Activated T-helper 1 cell treated with anti-CD3 and anti-CD28 coated beads, Interleukin-2, amount 50 U/mL, for 16 hours (primary cell): Measurements from ENCODE around the gene BCKDHB.
"Not testable (repeated sequence)": the region's sequence is repeated elsewhere in the genome, so short reads cannot be mapped to it uniquely, and the experiment has no call there.

Experiments used
- DNase-seq, 2 donors: peaks; one replicate each; pipeline ENCODE4 v3.0.0-alpha.2; 2020; ENCODE audit warnings: low read depth in 1 of 2, low spot score in 1 of 2

The BCKDHB gene

GRCh38 chr6:80254716-80255115 lies 148.2 kb downstream of the BCKDHB start:
- DNase-seq = no peak

- DNase-seq = no peak
These were observed 150.2 kb downstream of the BCKDHB start for GRCh38 chr6:80256691-80257090.

DNA sequence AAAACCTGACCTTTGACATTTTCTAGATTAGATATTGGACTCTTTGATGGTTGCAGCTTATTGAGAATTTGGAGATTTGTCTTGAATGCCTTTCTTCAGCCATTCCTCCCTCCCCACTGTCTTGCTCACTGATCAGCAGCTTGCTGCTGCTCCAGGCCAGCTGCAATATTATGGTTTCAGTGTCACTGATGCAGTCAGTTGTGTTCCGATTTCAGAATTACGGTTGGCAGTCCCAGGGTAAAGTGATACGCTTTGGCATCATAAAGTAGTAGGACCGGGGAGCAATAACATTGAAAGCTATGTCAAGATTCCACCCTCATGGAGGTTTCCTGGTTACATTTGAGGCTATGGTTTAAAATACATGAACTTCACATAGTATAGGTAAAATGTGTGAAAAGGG lies 152.6 kb downstream of the BCKDHB start:
- no peak for DNase-seq

DNA sequence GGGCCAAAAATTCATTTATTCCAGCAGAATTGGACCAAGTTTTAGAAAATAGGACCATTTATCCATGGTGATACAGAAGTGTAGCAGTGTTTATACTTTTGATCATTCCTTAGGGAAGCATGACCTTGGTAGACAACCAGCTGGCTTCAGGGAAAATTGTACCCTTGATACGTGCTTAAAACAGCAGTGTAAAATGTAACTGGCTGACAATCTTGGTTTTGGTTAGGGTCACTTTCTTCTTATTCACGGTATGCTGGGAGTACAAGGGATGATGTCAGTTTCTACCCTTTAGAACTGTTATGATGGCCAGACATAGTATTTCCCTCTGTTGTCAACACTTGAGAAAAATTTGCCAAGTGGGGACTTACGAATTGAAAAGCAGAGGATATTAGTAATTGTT lies 157.1 kb downstream of the BCKDHB start:
- DNase-seq = no peak

DNA sequence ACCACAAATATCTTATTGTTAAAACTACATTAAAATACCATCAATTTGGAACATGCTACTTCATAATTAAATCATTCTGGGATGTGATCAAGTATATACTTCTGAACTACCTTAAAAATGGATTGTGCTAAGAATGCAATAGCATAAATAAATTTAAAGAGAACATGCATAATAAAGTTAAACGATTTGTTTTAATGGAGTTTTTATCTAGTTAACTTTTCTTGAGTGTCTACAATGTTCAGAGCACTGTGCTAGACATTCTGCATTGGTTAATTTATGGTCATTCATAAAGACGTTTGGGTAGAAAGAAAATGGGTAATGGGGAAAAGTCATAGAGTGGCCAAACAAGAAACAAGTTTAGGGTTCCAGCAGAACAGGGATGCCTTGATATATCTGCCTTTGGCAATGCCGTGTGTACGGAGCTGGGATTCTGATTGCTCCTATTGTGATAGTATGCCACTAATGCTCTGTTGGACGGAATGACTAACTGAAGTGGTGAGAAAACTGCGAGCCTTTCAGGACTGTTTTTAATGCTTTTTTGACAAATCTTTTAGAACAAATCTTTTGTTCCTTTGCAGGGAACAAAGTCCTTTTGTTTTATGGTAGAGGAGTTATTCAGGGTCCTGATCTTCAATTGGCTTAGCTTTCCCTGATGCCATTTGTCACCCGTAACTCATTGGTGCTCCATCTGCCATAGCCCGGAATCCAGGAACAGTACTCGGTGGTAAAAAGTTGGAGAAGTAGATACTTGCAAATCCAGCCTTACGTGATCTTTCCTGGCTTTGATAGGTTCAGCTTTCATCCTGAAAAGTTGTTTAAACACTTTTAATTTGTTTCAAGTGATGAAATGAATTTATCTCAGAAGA lies 162.6 kb downstream of the BCKDHB start:
- DNase-seq = no peak

DNA sequence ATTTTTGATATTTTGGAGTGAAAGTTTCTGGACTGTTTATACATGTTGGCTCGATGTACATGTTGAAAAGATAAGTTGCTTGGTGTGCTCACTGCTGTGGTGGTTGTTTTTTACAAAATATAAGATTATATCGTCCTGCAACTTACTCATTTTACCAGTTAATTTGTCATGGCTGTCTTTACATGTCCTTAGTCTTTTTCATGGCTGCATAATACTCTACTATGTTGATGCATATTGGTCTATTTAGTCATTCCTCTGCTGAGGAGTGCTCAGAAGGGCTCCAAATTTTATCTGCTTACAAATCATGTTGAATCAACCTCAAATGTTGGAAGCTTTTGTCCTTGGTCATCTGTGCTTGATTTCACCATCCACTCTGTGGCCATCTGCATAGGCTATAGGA lies 164.6 kb downstream of the BCKDHB start:
- no peak for DNase-seq

GRCh38 chr6:80272988-80273387 lies 166.5 kb downstream of the BCKDHB start:
- DNase-seq = no peak

DNA sequence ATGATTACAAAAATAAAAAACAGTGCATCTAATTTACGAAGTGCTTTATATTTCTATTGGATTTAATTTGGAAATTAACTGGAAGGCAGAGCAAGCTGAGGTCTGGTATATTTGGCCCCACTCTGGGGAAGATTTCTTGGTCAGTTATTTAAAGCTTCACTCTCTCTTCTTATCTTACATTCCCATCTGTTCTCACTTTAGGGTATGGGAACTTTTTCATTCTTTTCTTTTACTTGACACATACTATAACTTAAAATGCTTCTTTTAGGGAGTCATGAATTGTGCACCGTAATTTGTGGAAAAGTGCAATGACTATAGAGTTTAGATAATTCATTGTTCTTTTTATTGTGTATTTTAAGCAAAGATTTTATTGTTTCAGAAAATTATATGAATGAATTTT lies 170.4 kb downstream of the BCKDHB start:
- no peak for DNase-seq

- DNase-seq = no peak
These were observed 171.0 kb downstream of the BCKDHB start for GRCh38 chr6:80277501-80277900.

DNA sequence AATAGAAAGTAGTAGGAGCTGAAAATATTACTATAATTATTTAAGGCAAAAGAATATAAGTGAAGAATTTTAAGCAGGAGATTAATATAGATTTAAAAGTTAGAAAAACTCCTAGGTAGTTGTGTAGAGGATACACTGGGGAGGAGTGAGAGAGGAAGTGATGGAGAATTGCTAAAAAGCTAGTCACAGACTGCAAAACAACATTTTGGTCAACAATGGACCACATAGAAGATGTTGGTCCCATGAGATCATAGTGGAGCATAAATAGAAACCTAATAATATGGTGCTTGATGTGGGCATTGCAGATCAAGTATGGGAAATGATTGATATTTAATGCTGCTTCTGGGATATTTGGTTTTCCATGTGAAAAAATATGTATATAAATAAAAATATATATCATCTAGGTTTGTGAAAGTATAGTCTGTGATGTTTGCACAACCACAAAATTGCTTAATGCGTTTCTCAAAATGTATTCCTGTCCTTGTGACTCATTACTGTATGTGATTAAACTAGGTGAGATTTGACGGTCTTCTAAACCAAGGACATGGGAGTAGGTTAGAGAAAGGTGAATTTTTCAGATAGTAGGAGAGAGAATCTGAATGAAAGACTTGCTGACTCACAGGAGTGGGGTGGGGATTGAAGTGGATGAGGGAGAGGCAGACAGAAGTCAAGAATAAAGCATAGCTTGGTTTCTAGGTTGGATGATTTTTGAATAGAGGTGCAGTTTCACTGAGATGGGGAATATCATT lies 174.0 kb downstream of the BCKDHB start:
- DNase-seq = no peak

DNA sequence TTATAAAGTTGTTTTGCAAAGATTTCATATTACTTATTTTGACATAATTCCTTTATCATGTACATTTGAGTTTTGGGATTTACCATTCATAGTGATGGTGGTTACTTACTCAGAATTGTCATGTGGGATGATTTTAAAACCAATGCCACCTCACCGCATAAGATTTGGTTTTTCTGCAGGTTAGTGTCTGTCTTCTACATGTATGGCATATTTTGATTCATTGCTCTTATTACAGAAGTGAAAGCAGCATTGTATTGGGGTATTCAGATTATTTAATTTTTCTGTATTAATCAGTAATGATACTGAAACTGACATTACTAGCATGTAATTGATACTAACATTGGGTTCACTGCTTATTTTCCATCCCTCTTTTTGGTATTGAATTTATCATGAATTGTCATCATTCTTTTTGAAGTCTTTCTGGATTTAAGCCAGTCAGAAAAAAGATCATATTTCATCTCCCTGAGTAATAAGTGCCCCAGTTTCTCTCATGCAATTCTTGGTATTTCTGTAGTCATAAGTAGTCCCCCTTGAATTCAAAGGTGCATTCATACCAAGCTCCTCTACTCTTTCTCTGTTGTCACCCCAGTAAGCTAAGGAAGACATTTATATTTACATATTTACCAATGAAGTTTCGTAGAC lies 176.6 kb downstream of the BCKDHB start:
- no peak for DNase-seq

- no peak for DNase-seq
These were observed 180.6 kb downstream of the BCKDHB start for GRCh38 chr6:80287112-80287511.

- no peak for DNase-seq
These were observed 181.1 kb downstream of the BCKDHB start for GRCh38 chr6:80287607-80288006.

DNA sequence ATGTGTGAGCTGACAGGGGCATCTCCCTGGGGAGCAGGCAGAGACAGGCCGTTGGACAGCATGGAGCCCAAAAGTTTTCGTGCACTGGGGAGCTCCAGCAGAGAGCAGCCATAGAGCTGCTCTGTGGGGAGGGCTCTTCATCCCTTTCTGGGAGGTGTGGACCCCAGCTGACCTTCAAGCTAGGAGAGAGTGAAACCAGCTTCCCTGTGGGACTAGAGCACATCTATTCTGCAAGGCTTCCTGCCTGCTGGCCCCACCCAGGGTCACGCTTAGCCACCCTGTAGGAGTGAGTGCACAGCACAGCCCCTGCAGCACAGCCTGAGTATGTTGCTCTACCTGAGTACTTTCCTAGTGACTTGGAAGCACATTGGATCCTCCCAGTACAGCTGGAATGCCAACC lies 183.3 kb downstream of the BCKDHB start:
- no peak for DNase-seq

DNA sequence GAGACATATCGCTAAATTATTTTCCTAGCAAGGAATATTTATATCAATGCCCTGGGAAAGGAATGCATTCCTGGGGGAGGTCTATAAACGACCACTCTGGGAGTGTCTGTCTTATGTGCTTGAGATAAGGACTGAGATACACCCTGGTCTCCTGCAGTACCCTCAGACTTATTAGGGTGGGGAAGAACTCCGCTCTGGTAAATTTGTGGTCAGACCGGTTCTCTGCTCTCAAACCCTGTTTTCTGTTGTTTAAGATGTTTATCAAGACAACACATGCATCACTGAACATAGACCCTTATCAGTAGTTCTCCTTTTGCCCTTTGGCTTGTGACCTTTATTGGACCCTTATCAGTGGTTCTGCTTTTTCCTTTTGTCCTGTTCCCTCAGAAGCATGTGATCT lies 188.1 kb downstream of the BCKDHB start:
- not testable (repeated sequence) for DNase-seq

DNA sequence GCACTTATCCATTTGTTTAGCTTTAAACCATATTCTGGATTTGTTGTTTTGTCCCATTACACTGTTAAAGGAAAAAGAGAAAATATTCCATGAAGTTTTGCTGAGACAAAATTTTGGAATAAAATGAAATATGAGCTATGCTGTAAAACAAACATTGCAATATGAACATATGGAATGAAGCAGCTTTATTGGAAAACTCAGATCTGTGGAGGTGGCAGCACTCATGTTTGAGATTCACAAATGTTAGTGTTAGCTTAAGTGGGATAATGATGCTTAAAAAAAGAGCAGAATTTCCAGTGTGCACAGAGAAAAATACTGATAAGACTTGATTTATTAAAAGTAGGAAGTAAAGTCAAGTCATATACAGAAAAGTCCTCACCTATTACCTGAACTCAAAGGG lies 196.2 kb downstream of the BCKDHB start:
- no peak for DNase-seq

- no peak for DNase-seq
These were observed 197.5 kb downstream of the BCKDHB start for GRCh38 chr6:80304014-80304413.

DNA sequence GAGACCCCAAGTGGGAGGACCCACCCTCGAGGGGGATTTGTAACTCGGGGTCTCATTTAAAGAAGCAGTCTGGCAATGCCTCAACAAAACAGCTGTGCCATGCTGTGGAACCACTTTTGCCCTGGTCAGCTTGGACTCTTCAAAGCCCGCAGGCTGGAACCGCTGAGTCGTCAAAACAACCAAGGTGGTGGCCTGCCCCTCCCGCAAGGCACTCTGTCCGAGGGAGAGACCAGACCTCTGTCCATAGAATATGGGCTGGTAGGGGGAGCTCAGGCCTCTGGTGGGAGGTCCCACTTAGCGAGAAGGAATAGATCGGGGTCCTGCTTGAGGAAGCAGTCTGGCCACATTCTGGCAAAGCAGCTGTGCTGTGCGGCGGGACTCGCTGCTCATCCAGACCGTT lies 208.1 kb downstream of the BCKDHB start:
- DNase-seq = no peak

- no peak for DNase-seq
These were observed 210.3 kb downstream of the BCKDHB start for GRCh38 chr6:80316686-80317231.

GRCh38 chr6:80319196-80319595 lies 212.7 kb downstream of the BCKDHB start:
- no peak for DNase-seq

- DNase-seq = no peak
These were observed 214.5 kb downstream of the BCKDHB start for GRCh38 chr6:80321011-80321410.

GRCh38 chr6:80325742-80326141 lies 219.3 kb downstream of the BCKDHB start:
- DNase-seq = no peak
